OCI-LY1 (cell line): ENCODE data around the gene SLC25A13.

Source experiments
- H2AFZ ChIP-seq: fragments of 200-600 bp; sonication (generic), shearing (Covaris generic); 2 replicates; pipeline ENCODE4 v1.6.0; 2014; ENCODE audit warnings: antibody characterized with exemption, mild to moderate bottlenecking, low read length
- H3F3A ChIP-seq: fragments of 200-600 bp; sonication (generic), shearing (Covaris generic); 2 replicates; pipeline ENCODE4 v1.6.0; 2014; ENCODE audit warnings: mild to moderate bottlenecking, antibody characterized with exemption, low read length, moderate library complexity; ENCODE audit not compliant: insufficient read depth
- H3K27ac ChIP-seq: fragments of 200-600 bp; sonication (generic); 2 replicates; pipeline ENCODE4 v1.5.1; 2014; ENCODE audit warnings: low read length, mixed run types, mild to moderate bottlenecking, low read depth; ENCODE audit not compliant: poor library complexity, severe bottlenecking
- H3K27me3 ChIP-seq: fragments of 200-600 bp; sonication (generic); 2 replicates; pipeline ENCODE4 v1.6.0; 2014; ENCODE audit warnings: antibody characterized with exemption, mild to moderate bottlenecking, low read length, moderate library complexity; ENCODE audit not compliant: insufficient read depth
- H3K36me3 ChIP-seq: fragments of 200-600 bp; sonication (generic); 2 replicates; pipeline ENCODE4 v1.6.1; 2014; ENCODE audit warnings: mild to moderate bottlenecking, antibody characterized with exemption, low read length, moderate library complexity, mixed read lengths; ENCODE audit not compliant: insufficient read depth
- H3K4me1 ChIP-seq: fragments of 200-600 bp; sonication (generic); 2 replicates; pipeline ENCODE4 v1.5.1; 2014; ENCODE audit warnings: mild to moderate bottlenecking, low read length, moderate library complexity; ENCODE audit not compliant: insufficient read depth, severe bottlenecking
- H3K4me2 ChIP-seq: fragments of 200-600 bp; sonication (generic), shearing (Covaris generic); 2 replicates; pipeline ENCODE4 v1.6.1; 2014; ENCODE audit warnings: low read length
- H3K4me3 ChIP-seq: fragments of 200-600 bp; sonication (generic); 2 replicates; pipeline ENCODE4 v1.5.1; 2014; ENCODE audit warnings: low read length, low read depth, mild to moderate bottlenecking, mixed read lengths; ENCODE audit not compliant: poor library complexity, severe bottlenecking
- H3K79me2 ChIP-seq: fragments of 200-600 bp; shearing (Covaris generic); 2 replicates; pipeline ENCODE4 v1.6.1; 2016; ENCODE audit warnings: mixed run types, low read length, mixed read lengths; ENCODE audit not compliant: insufficient read depth
- H3K9ac ChIP-seq: fragments of 200-600 bp; sonication (generic), shearing (Covaris generic); 2 replicates; pipeline ENCODE4 v1.6.1; 2014; ENCODE audit warnings: mild to moderate bottlenecking, low read length, mixed read lengths
- H3K9me2 ChIP-seq: fragments of 200-600 bp; sonication (generic), shearing (Covaris generic); 2 replicates; pipeline ENCODE4 v1.6.1; 2014; ENCODE audit warnings: low read depth, mild to moderate bottlenecking, low read length, mixed read lengths
- H3K9me3 ChIP-seq: fragments of 200-600 bp; shearing (Covaris generic); 2 replicates; pipeline ENCODE4 v1.6.1; 2014; ENCODE audit warnings: low read length, mixed read lengths
- H4K20me1 ChIP-seq: fragments of 200-600 bp; sonication (generic), shearing (Covaris generic); 2 replicates; pipeline ENCODE4 v1.6.0; 2016; ENCODE audit warnings: mild to moderate bottlenecking, low read length; ENCODE audit not compliant: insufficient read depth
- EZH2 ChIP-seq: fragments of 200-600 bp; sonication (generic), shearing (Covaris generic); IDR thresholded peaks from 2 replicates; pipeline ENCODE4 v1.8.0; 2017; ENCODE audit warnings: borderline replicate concordance, mixed run types, mild to moderate bottlenecking, antibody characterized with exemption, low read length, moderate library complexity, mixed read lengths
- TF ChIP-seq, protein P1 (sequence below): fragments of 200-600 bp; sonication (generic), shearing (Covaris generic); IDR thresholded peaks from 2 replicates; pipeline ENCODE4 v1.5.1; 2017; ENCODE audit warnings: mild to moderate bottlenecking, antibody characterized with exemption, low read length, moderate library complexity, mixed read lengths

The SLC25A13 gene

DNA sequence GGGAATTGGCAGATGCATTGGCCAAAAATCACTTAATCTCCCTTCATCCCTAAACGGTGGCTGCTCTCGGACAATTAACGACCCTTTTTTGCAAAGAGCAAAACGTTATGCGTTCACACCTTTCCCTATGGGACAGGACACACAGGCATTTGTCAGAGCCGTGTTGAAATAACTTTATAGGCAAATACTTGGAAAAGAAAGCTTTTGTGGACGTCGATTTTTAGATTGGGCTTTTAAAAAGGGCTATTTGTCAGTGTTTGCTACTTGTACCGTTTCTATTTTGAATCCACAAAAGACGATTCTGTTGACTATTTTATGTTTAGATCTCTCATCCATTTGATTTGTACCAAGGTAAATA, 245.6 kb downstream of the SLC25A13 start:
- TF ChIP-seq, protein P1, sequence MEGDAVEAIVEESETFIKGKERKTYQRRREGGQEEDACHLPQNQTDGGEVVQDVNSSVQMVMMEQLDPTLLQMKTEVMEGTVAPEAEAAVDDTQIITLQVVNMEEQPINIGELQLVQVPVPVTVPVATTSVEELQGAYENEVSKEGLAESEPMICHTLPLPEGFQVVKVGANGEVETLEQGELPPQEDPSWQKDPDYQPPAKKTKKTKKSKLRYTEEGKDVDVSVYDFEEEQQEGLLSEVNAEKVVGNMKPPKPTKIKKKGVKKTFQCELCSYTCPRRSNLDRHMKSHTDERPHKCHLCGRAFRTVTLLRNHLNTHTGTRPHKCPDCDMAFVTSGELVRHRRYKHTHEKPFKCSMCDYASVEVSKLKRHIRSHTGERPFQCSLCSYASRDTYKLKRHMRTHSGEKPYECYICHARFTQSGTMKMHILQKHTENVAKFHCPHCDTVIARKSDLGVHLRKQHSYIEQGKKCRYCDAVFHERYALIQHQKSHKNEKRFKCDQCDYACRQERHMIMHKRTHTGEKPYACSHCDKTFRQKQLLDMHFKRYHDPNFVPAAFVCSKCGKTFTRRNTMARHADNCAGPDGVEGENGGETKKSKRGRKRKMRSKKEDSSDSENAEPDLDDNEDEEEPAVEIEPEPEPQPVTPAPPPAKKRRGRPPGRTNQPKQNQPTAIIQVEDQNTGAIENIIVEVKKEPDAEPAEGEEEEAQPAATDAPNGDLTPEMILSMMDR: no peak
- TF ChIP-seq EZH2: no peak
- H3K36me3 ChIP-seq: no peaks in the 10 kb centered on the region
- H3K9me2 ChIP-seq: no peaks in the 10 kb centered on the region
- no peaks in the 10 kb centered on the region for H3K79me2 ChIP-seq
- H3K4me1 ChIP-seq: peaks cover 8% of the 10 kb centered on the region
- H3K9ac ChIP-seq: no peak overlapping the region
- H3K4me3 ChIP-seq: no peak overlapping the region
- no peaks in the 10 kb centered on the region for H3K27me3 ChIP-seq
- no peaks in the 10 kb centered on the region for H4K20me1 ChIP-seq
- no peak overlapping the region for H2AFZ ChIP-seq
- H3K27ac ChIP-seq: no peak overlapping the region
- H3K9me3 ChIP-seq: no peaks in the 10 kb centered on the region
- no peaks in the 10 kb centered on the region for H3F3A ChIP-seq
- H3K4me2 ChIP-seq: no peak overlapping the region; the same call in 1 of the 2 replicates

DNA sequence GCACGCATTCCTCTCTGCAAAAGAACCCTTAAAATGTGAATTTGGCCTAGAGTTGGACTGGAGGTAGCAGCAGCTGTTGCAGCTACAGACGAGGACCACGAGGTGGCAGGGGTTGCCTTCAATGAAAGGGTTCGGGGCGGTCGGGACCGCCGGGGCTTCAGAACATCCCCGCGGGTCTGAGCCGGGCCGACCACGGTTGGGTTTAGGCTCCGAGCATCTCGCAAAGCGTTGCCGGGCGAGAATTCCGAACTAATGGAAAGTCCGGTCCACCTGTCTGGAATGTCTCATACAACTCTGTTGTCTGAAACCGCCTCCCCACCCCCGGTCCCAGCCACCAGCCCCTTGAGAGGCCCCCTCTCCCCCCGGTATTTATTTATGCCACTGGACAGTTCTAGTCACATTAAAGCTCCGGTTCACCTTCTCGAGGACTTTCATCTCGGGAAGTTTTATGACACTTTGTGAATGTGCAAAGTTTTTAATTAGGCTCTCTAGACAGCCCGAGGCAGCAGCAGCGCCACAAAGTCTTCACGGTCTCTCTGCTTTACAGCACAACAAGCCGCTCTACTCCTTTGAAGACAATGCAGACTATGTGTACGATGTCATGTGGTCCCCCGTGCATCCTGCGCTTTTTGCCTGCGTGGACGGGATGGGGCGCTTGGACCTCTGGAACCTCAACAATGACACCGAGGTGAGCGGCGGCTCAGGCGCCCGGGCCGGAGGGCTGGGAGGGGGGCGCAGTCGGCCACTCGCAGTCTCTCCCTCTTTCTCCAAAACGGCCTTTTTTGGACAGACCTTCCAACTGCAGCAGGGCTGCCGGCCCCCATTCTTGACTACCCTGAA, 246.2 kb downstream of the SLC25A13 start:
- H3K4me2 ChIP-seq: peak overlapping the region; percentile 51
- TF ChIP-seq, protein P1: peak; percentile 97
- no peak for TF ChIP-seq EZH2
- no peaks in the 10 kb centered on the region for H3K27me3 ChIP-seq
- H3K27ac ChIP-seq: no peak overlapping the region
- H2AFZ ChIP-seq: no peak overlapping the region
- no peaks in the 10 kb centered on the region for H3K9me2 ChIP-seq
- no peak overlapping the region for H3K9ac ChIP-seq
- H3K36me3 ChIP-seq: no peaks in the 10 kb centered on the region
- H3K79me2 ChIP-seq: no peaks in the 10 kb centered on the region
- H3K4me3 ChIP-seq: peak overlapping the region; percentile 49
- H3F3A ChIP-seq: no peaks in the 10 kb centered on the region
- no peaks in the 10 kb centered on the region for H4K20me1 ChIP-seq
- H3K4me1 ChIP-seq: peaks cover 8% of the 10 kb centered on the region
- H3K9me3 ChIP-seq: no peaks in the 10 kb centered on the region

DNA sequence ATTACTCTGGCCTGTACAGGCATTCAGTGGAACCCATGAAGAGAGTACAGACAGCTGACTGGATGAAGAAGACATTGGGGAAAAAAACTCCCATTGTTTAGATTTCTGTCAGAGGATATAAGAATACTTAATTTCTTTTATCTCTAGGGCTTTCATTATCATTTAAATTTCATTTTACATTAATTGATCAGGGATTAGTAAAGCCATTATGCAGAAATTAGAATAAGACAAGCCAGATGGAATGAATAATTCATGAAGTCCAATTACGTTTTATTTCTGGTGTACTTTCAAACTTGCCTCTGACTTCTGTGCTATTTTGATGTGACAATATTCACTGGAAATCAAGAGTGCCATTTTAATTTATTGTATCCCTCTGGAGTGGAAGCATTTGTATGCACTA, 247.0 kb downstream of the SLC25A13 start:
- Histone ChIP-seq H2AFZ (no peak overlapping the region), H3K79me2 (no peaks in the 10 kb centered on the region), H3K9ac (no peak overlapping the region), H3K4me3 (no peak overlapping the region), H4K20me1 (no peaks in the 10 kb centered on the region), H3F3A (no peaks in the 10 kb centered on the region), H3K4me1 (peaks cover 8% of the 10 kb centered on the region), H3K9me2 (no peaks in the 10 kb centered on the region), H3K4me2 (no peak overlapping the region), H3K27ac (no peak overlapping the region), H3K27me3 (no peaks in the 10 kb centered on the region), H3K9me3 (no peaks in the 10 kb centered on the region), H3K36me3 (no peaks in the 10 kb centered on the region)
- TF ChIP-seq, protein P1: no peak
- no peak for TF ChIP-seq EZH2
